ENCODE data around the gene NMBR. TPM values are rescaled to one million over a fixed set of nuclear protein-coding genes. Genes with fewer than 3 reads are reported as not detected.
"Not testable (repeated sequence)": the region's sequence is repeated elsewhere in the genome, so short reads cannot be mapped to it uniquely, and the experiment has no call there.

The NMBR gene
- total RNA-seq, 3 donors from 2014 or later, result not detected

DNA sequence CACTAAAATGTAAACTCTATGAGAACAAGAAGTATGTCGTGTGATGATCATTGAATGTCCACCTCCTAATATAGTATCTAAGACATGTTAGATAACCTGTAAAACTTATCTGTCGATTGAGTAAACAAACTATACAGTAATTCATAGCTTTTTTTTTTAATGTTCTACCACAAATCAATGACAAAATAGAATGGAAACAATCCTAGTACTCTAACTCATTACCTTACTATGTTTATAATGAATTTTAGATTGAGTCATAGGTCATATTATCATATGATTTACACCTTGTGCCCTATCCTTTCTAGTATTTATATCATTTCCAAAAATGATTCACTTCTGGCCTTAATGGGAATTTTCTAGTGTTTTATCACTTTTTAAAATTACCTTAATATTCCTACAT is 6.3 kb upstream of the NMBR start:
- Histone ChIP-seq H3K9me3 (no peaks in the 10 kb centered on the region), H3K36me3 (ENCODE audit: low read depth) (no peaks in the 10 kb centered on the region), H3K4me1 (ENCODE audit: low read depth) (peaks cover 7% of the 10 kb centered on the region), H3K4me3 (no peak overlapping the region)
- intact Hi-C loops (cut with DNase I, micrococcal nuclease), result no loop called here
- TF ChIP-seq, protein P1, sequence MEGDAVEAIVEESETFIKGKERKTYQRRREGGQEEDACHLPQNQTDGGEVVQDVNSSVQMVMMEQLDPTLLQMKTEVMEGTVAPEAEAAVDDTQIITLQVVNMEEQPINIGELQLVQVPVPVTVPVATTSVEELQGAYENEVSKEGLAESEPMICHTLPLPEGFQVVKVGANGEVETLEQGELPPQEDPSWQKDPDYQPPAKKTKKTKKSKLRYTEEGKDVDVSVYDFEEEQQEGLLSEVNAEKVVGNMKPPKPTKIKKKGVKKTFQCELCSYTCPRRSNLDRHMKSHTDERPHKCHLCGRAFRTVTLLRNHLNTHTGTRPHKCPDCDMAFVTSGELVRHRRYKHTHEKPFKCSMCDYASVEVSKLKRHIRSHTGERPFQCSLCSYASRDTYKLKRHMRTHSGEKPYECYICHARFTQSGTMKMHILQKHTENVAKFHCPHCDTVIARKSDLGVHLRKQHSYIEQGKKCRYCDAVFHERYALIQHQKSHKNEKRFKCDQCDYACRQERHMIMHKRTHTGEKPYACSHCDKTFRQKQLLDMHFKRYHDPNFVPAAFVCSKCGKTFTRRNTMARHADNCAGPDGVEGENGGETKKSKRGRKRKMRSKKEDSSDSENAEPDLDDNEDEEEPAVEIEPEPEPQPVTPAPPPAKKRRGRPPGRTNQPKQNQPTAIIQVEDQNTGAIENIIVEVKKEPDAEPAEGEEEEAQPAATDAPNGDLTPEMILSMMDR (IDR thresholded peaks at IDR 0.05), result no peak
- DNase-seq (no peak), ATAC-seq (no peak)

GRCh38 chr6:142152746-142153145 is 5.8 kb upstream of the NMBR start:
- intact Hi-C loops (cut with DNase I, micrococcal nuclease), result no loop called here
- peaks cover 11% of the 10 kb centered on the region for H3K4me1 ChIP-seq (ENCODE audit: low read depth)
- TF ChIP-seq, protein P1 (IDR thresholded peaks at IDR 0.05), result no peak

DNA sequence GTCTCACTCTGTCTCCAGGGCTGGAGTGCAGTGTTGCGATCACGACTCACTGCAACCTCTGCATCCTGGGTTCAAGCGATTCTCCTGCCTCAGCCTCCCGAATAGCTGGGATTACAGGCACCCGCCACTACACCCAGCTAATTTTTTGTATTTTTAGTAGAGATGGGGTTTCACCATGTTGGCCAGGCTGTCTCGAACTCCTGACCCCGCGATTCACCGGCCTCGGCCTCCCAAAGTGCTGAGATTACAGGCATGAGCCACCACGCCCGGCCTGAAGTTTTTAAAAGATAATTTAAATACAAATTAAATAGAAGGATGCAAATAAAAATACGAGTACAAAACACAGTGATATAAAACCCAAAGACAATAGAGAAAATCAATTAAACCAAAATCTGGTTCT is 5.4 kb downstream of the NMBR start:
- H3K9me3 ChIP-seq; H3K36me3 ChIP-seq (ENCODE audit: low read depth); ATAC-seq; H3K4me1 ChIP-seq (ENCODE audit: low read depth); H3K4me3 ChIP-seq; DNase-seq; intact Hi-C loops (cut with DNase I, micrococcal nuclease): not testable (repeated sequence)

More at GRCh38 chr6:142152746-142153145, 5.8 kb upstream of the NMBR start:
- Histone ChIP-seq H3K36me3 (ENCODE audit: low read depth) (no peaks in the 10 kb centered on the region), H3K9me3 (no peaks in the 10 kb centered on the region), H3K4me3 (no peak overlapping the region)
- no peak for DNase-seq
- ATAC-seq, result no peak

DNA sequence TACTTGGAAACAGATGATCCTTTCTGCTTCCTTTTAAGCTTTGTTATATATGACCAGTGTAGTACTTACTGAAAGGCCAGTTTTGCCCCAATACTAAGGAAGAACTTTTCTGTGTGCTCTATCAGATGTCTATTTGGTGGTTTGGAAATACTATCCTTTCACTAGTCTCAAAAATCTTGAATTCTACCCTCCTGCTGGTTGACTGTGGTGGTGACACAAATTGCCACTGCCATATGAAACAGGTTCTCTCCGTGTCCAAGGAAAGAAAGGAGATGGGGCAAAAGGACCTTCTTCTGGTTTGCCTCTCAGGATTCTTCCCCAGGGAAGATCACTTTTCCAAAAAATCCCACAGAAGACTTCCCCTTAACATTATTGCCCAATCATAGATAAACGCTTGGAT is 8.0 kb downstream of the NMBR start:
- intact Hi-C loops (cut with DNase I, micrococcal nuclease), result no loop called here
- TF ChIP-seq, protein P1 (IDR thresholded peaks at IDR 0.05), result no peak
- no peaks in the 10 kb centered on the region for H3K9me3 ChIP-seq
- no peak overlapping the region for H3K4me3 ChIP-seq
- DNase-seq, result no peak
- ATAC-seq, result no peak
- H3K4me1 ChIP-seq (ENCODE audit: low read depth), result no peaks in the 10 kb centered on the region
- H3K36me3 ChIP-seq (ENCODE audit: low read depth), result no peaks in the 10 kb centered on the region

DNA sequence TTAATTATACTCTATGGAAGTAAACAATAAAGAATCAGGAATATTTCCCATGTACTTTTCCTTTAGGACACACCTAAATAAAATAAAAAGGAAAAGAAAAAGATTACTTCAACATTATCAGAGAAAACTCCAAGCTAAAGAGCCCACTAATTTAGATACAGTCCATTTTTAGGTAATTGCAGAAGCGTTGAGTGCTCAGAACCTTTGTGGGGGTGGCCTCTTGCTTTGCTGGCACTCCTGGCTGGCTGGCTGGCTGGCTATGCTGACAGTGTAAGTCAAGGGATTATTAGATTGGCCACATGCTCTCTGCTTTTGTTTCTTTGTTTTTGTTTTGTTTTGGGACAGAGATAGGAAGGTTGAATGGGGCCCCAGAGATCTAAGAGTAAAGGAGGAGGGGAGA is 14.3 kb downstream of the NMBR start, which contains the start of gene GJE1:
TSS of gene GJE1 (plus strand) at position 301 of the 400 bp plus-strand sequence. CDS start 234 bp downstream, outside the sequence.
- intact Hi-C loops (cut with DNase I, micrococcal nuclease), result no loop called here
- Histone ChIP-seq H3K4me3 (no peak within 1 kb of the TSS), H3K9me3 (no peaks in the 10 kb centered on the region), H3K36me3 (ENCODE audit: low read depth) (no peaks in the 10 kb centered on the region), H3K4me1 (ENCODE audit: low read depth) (no peaks in the 10 kb centered on the region)
- TF ChIP-seq, protein P1 (IDR thresholded peaks at IDR 0.05), result no peak
- DNase-seq, result no peak
- no peak for ATAC-seq

DNA sequence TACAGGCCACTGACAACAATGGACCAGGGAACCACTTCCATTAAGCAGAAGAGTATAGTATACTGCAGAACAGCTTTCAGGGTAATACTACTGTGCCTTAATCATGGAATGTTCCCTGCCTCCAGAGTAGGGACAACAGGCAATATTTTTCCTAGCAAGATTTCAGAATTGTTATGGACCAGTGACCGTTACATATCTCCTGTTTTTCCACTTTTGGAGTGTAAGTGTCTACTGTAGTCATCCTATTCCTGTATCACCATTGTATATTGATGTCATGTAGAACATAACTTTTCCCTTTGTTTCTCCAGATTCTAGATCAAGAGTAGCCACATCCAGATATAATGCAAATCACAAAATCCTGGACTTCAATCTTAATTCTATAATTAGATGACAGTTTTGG is 16.1 kb downstream of the NMBR start:
- DNase-seq (no peak), ATAC-seq (no peak)
- H3K4me1 ChIP-seq (ENCODE audit: low read depth), result no peaks in the 10 kb centered on the region
- H3K36me3 ChIP-seq (ENCODE audit: low read depth), result no peaks in the 10 kb centered on the region
- intact Hi-C loops (cut with DNase I, micrococcal nuclease), result no loop called here
- TF ChIP-seq, protein P1 (IDR thresholded peaks at IDR 0.05), result no peak
- no peaks in the 10 kb centered on the region for H3K9me3 ChIP-seq
- H3K4me3 ChIP-seq, result no peak overlapping the region

All from mucosa of descending colon (tissue), 3 donors.